Measurements from ENCODE around the gene CAPN12. TPM values are rescaled to one million over a fixed set of nuclear protein-coding genes. Genes with fewer than 3 reads are reported as not detected.

The CAPN12 gene
- total RNA-seq, 3 donors from 2014 or later (not counting 1 experiment from before 2014, with no cell fraction given) = 7.4 to 51.0 (median 26.7) TPM

- Mint-ChIP-seq H3K27me3 (ENCODE audit: low read depth in 2 of 2) (no peaks in the 10 kb centered on the region), H3K9me3 (no peaks in the 10 kb centered on the region), H3K4me3 (peak overlapping the region; percentile 87), H3K4me1 (peaks cover 70 to 79% of the 10 kb centered on the region in 2 donors), H3K36me3 (peaks cover 6% of the 10 kb centered on the region), H3K27ac (peak overlapping the region; percentile 86 to 95)
- ATAC-seq (peak in 1 of 3 donors; percentile 33), DNase-seq (no peak)
- Histone ChIP-seq H3K9me3 (ENCODE audit: control insufficient read depth, insufficient read depth, low read length) (no peaks in the 10 kb centered on the region), H3K27ac (ENCODE audit: low read length) (peak overlapping the region; percentile 78), H3K36me3 (ENCODE audit: control insufficient read depth, insufficient read depth, low read length) (peaks cover 28% of the 10 kb centered on the region), H3K4me3 (ENCODE audit: low read length) (peak overlapping the region; percentile 72), H3K27me3 (ENCODE audit: control insufficient read depth, insufficient read depth, low read length) (no peaks in the 10 kb centered on the region), H3K4me1 (ENCODE audit: control insufficient read depth, insufficient read depth, low read length) (peaks cover 80% of the 10 kb centered on the region)
- no peak for TF ChIP-seq CTCF (IDR thresholded peaks at IDR 0.05)
- intact Hi-C loops (cut with micrococcal nuclease) = loop anchor here (1.0 to 10.0 kb wide), 3 partner anchors 37 to 196 kb away; partner anchors contain the start of genes MRPS12 and SARS2
- WGBS (ENCODE audit: insufficient coverage) = 0% methylated on average over 1 of the region's 4 CpGs
Measured at GRCh38 chr19:38734176-38734425, 10.2 kb downstream of the CAPN12 start.

GRCh38 chr19:38733493-38734175 lies 10.6 kb downstream of the CAPN12 start:
- H3K9me3 Mint-ChIP-seq = no peaks in the 10 kb centered on the region
- DNase-seq (peak in 1 of 2 donors; percentile 38), ATAC-seq (peak in 1 of 3 donors; percentile 25)
- no peaks in the 10 kb centered on the region for H3K27me3 Mint-ChIP-seq (ENCODE audit: low read depth in 2 of 2)
- no peak for TF ChIP-seq CTCF (IDR thresholded peaks at IDR 0.05)
- H3K4me1 ChIP-seq (ENCODE audit: control insufficient read depth, insufficient read depth, low read length) = peaks cover 80% of the 10 kb centered on the region
- no peaks in the 10 kb centered on the region for H3K27me3 ChIP-seq (ENCODE audit: control insufficient read depth, insufficient read depth, low read length)
- 55% methylated on average over 6 of the region's 6 CpGs for WGBS (ENCODE audit: insufficient coverage)
- peaks cover 6% of the 10 kb centered on the region for H3K36me3 Mint-ChIP-seq
- H3K9me3 ChIP-seq (ENCODE audit: control insufficient read depth, insufficient read depth, low read length) = no peaks in the 10 kb centered on the region
- peak overlapping the region; percentile 87 for H3K4me3 Mint-ChIP-seq
- H3K4me3 ChIP-seq (ENCODE audit: low read length) = peak overlapping the region; percentile 72
- H3K27ac ChIP-seq (ENCODE audit: low read length) = peak overlapping the region; percentile 78
- peak overlapping the region; percentile 86 to 95 for H3K27ac Mint-ChIP-seq
- intact Hi-C loops (cut with micrococcal nuclease) = loop anchor here (1.0 to 10.0 kb wide), 3 partner anchors 36 to 197 kb away; partner anchors contain the start of genes MRPS12 and SARS2
- peaks cover 31% of the 10 kb centered on the region for H3K36me3 ChIP-seq (ENCODE audit: control insufficient read depth, insufficient read depth, low read length)
- peaks cover 65 to 78% of the 10 kb centered on the region in 2 donors for H3K4me1 Mint-ChIP-seq

GRCh38 chr19:38733241-38733492 lies 11.1 kb downstream of the CAPN12 start:
- Mint-ChIP-seq H3K4me1 (peaks cover 62 to 79% of the 10 kb centered on the region in 2 donors), H3K9me3 (no peaks in the 10 kb centered on the region), H3K36me3 (peaks cover 6% of the 10 kb centered on the region), H3K27ac (peak overlapping the region; percentile 86 to 95), H3K4me3 (peak overlapping the region; percentile 87), H3K27me3 (ENCODE audit: low read depth in 2 of 2) (no peaks in the 10 kb centered on the region)
- no peak for DNase-seq
- Histone ChIP-seq H3K4me1 (ENCODE audit: control insufficient read depth, insufficient read depth, low read length) (peaks cover 79% of the 10 kb centered on the region), H3K27me3 (ENCODE audit: control insufficient read depth, insufficient read depth, low read length) (no peaks in the 10 kb centered on the region), H3K4me3 (ENCODE audit: low read length) (peak overlapping the region; percentile 72), H3K27ac (ENCODE audit: low read length) (peak overlapping the region; percentile 78), H3K9me3 (ENCODE audit: control insufficient read depth, insufficient read depth, low read length) (no peaks in the 10 kb centered on the region), H3K36me3 (ENCODE audit: control insufficient read depth, insufficient read depth, low read length) (peaks cover 33% of the 10 kb centered on the region)
- no peak for TF ChIP-seq CTCF (IDR thresholded peaks at IDR 0.05)
- 94% methylated on average over 1 of the region's 1 CpG for WGBS (ENCODE audit: insufficient coverage)
- intact Hi-C loops (cut with micrococcal nuclease) = loop anchor here (5.0 to 10.0 kb wide), 2 partner anchors 36 to 132 kb away; no protein-coding TSS in a partner anchor
- ATAC-seq = no peak

Measured in natural killer cell (primary cell).